Measurements from ENCODE around the gene FAM184A.

The FAM184A gene

DNA sequence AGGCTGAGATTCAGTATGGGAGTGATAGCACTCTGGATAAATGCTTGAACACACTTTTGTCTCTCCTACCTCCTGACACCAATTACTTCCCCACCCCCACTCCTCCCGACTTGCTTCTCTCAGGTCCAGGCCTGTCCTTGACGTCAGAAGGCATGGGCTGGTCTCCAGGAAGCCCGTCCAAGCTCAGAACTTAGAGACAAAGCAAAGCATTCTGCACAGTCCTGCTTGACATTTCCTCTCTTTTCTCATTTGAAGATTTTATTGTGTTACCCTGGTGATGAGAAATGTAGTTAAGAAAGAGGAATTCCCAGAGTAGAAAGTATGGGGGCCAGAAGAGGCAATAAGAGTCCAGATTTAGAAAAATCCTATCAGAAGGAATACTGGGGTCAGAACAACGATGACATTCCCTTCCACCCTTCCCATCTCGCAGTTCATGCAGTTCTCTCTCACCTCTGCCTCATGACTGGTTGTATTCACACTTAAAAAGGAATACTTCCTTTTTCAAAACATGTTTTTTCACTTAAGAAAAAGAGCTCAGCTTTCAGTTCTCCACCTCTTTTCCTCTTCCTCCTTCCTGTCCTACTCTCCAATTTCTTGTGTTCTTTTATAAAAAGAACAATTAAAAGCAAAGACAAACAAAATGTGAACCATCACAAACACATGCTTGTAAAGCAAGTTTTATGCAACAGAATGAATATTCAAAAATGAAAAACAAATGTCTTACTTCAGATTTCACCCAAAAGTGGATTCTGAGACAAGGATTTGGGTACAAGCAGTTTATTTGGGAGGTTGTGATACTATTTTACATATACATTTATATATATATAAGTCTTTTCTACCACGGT is 18.5 kb upstream of the FAM184A start:
- DNase-seq (ENCODE audit: low read depth), result no peak

DNA sequence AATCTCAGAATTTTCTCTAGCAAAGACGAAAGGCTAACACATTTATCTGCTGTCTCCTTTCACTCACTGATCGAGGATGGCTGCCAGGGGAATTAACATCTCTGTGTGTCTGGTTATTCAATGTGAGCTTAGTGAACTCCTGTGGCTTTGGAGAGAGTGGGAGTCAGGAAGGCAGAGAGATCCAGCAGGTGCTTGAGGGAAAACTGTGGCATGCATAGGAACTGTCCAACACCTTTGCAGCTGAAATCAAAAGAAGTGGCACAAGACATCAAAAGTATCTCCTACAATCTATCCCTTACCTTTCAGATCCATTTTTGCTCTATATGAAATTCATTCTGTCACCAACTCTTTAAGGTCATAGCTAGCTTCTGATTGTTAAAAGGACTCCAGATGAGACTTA is 11.8 kb upstream of the FAM184A start:
- DNase-seq (ENCODE audit: low read depth), result no peak

DNA sequence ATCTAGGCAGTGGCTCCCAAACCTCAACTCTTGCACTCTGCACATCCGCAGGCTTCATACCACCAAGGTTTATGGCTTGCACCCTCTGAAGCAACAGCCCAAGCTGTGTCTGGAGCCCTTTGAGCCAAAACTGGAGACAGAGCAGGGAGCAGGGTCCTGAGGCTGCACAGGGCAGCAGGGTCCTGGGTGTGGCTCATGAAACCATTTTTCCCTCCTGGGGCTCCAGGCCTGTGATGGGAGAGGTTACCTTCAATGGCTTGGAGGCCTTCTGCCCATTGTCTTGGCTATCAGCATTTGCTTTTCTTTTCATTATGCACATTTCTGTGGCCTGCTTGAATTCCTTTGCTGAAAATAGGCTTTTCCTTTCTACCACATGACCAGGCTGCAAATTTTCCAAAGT is 6.3 kb upstream of the FAM184A start:
- DNase-seq (ENCODE audit: low read depth), result no peak

DNA sequence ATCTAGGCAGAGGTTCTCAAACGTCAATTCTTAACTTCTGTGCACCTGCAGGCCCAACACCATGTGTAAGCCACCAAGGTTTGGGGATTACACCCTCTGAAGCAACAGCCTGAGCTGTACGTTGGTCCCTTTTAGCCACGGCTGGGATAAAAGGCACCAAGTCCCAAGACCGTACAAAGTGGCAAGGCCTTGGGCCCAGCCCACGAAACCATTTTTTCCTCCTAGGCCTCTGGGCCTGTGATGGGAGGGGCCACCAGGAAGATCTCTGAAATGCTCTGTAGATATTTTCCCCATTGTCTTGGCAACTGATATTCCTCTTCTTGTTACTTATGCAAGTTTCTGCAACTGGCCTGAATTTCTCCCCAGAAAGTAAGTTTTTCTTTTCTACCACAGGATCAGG is 4.5 kb upstream of the FAM184A start:
- no peak for DNase-seq (ENCODE audit: low read depth)

DNA sequence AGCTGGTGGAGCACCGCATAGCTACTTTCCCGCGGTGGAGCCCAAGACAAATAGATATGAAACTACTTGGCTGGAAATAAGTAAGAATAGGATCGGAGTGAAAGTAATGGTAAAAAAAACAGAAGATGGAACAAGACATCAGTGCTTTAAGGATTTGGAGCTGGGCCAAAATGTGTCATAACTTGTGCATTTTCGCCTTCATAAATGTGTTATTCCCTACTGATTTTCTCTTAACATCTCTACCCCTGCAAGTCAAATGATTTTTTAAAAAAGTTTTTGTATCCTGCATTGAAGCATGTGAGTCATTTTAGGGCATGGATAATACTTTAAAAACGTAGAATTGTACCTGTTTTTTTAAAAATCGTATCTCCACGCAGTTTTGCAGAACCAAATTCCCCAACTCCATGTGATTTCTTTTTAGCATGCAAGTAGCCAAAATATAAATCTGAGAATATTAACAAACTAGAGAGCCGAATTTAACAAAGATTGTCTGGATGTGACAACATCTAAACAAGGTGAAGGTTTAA is 882 bp upstream of the FAM184A start:
- DNase-seq (ENCODE audit: low read depth), result no peak

DNA sequence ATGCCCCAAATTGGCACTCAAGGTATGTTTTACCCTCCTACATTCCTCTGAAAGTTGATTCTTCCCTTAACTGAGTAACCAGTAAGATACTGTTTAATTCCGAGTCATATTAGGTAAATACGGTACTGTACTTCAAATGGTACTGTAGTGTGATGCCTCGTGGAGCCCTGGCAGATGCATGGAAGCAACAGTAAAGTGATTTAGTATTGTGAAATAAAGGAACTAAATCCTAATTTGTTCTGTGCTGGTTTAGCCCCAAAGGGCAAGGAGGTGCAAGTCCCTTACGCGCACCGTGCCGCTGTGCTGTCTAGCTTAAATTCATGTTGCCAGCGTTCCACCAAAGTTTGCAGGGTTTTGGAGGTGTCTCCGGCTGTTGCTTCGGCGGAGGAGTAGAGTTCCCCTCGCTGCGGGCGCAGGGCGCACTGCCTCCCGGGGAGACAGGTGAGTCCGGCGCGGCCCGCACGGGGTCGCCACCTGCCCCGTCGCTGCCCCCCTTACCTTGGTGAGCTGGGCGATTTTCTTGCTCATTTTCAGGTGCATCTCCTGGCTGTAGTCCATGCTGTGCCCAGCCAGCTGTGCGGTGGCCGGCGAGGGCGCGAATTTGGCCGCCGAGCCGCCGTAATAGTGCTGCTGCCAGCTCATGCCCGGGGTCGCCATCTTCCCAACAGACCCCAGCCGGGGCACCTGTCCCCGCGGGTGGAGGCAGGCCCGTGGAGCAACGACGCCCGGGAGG is 655 bp downstream of the FAM184A start:
- DNase-seq (ENCODE audit: low read depth), result peak; percentile 33

DNA sequence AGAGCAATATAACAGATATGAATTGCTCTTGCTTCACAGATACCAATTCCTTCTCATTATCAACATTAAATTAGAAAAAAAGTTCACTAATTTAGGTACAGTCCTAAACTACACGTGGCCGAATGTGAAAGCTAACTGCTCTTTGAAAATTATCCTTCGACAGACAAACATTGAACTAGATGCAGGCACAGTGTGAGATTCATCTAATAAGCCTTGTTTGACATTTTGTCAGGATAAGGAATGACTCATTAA is 1.1 kb downstream of the FAM184A start:
- DNase-seq (ENCODE audit: low read depth), result no peak

DNA sequence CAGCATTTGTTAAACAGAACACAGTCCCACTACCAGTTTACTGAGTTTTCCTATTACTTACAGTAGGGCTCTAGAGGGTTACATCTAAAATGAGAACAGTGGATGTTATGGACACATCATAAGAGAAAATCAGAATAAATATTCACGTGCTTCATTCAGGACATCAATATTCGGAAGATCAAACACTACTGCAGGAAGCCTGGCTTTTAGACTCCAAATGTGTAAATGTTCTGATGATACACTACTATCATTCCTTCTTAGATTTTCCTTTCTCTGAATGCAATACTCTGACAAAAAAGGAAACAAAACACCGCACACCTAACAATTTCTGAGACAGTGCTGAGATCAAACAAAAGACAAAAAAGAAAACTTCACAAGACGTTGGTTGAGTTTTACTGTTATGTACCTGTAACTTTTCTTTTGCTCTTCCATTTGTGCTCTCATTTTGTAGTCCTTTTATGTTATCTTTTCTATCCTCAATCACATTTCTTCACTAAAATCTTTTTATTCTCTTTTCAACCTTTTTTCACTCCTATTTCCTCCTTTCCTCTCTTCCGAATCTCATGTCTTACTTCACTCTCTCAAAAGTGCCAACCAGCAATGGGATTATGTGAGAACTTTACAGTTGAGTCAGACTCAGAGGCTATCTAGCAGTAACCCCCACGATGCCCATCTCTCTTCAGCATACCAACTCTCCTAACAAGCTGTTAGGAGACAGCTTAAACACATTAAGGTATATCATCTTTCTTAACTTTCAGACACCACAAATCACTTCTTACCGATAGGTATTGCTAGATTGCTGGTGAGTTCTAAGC is 1.7 kb downstream of the FAM184A start:
- DNase-seq (ENCODE audit: low read depth), result no peak

DNA sequence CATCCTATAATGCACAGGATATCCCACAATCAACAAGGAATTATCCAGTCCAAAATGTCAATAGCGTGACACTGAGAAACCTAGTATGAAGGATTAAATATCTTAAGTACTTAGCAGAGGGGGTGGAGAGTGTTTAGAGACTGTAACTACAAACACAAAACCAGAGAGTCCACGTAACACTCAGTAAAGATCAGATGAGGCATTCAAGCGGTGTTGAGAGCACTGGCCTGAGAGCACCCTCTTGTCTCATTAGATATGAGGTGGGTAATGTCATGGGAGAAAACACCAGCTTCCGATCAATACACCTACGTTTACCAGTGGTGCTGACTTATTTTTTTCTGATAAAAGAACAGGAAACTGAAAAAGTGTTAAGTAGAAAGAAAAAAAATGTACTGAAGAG is 2.3 kb downstream of the FAM184A start:
- DNase-seq (ENCODE audit: low read depth), result no peak

DNA sequence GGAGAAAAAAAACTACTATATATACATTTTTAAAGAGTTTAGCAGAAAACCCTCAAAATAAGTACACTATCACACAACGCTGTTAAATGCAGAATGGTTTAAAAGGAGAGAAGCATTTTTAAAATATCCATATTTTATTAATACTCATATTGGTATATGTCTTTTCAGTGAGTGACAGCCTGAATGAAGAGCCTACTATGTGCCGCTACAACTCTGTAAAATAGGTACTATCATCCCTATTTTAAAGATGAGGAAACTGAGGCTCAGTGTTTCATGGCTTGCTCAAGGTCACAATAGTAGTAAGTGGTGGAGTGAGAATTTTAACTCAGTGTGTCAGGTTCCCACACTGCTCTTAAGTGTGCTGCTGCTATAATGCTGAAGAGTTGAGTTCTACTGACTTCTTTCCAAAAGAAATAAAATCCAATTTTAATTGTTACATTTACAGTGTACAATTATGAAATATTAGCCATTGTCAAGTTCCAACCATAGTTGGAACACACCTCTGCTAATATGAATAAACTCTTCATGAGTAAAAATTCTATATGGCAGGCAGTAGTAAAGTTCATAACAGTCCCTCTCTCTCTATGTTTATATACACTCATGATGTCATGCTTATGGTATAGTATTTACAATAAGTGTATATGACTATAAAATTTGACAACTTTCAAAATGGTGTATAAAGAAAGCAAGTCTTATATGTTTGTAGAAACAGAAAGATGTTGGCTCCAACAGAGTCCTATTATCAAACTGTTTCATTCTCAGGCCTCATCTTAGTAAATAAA is 3.1 kb downstream of the FAM184A start:
- DNase-seq (ENCODE audit: low read depth), result no peak

DNA sequence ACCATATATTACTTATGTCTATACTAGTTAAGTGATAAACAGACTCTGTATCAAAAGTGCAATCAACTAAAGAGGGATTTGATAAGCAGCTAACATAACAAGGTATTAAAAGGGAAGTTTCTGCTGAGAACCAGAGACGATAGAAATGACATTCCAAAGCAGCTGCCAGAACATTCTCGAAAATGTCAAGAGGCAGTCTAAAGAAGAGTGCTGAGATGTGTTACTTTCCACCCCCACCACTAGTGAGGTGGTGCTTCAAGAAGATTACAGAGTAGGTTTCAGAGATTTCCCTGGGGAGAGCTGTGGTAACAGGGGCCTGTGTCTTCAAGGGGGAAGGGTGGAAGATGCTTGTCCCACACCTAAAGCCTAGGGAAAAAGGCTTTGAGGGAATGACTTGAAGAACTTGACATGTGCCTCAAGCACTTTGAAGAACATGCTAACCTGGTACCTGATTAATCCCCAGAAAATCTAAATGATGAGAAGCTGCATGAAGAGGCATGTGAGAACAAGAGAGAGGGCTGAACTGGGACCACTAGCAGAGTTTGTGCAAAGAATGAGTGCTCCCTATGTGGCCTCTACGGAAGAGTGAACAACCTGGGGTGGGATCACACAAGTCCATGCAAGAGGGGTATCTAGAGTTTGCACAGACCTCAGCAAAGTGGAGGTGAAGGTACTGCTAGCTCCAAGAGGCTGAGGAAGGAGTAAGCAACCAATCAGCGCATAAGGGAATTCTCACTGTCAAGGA is 5.0 kb downstream of the FAM184A start:
- DNase-seq (ENCODE audit: low read depth), result no peak

DNA sequence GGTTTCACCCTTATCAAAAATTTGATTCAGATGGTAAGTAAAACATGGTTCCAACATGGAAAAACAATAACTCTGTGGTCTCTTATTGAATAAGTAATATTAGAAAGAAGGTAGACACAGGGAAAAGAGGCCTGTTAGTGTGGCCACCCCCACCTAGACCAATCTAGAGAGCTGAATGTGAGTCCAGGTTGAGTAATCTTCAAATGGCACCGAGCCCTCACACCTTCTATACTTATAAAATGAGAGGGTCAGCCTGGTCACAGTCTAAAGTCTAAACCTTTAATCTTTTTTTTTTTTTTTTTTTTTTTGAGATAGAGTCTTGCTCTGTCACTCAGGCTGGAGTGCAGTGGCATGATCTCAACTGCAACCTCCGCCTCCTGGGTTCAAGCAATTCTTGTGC is 6.9 kb downstream of the FAM184A start:
- DNase-seq (ENCODE audit: low read depth), result no peak

DNA sequence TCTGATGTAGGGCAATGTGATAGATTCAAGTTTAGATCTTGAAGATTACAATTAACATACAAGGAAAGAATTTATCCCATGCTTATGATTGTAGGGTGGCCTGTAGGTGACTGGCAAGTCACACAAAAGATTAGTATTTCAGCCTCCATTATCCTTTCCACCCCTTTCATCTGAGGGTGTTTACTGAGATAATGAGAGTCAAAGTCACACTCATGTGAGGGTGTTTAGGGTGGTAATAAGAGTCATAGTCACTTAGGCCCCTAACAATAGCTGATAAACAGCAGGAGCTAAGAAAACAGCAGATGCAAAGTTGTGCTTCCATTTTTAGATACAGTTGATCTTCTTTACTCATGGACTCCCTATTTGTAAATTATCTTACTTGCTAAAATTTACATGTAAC is 11.4 kb downstream of the FAM184A start:
- no peak for DNase-seq (ENCODE audit: low read depth)

DNA sequence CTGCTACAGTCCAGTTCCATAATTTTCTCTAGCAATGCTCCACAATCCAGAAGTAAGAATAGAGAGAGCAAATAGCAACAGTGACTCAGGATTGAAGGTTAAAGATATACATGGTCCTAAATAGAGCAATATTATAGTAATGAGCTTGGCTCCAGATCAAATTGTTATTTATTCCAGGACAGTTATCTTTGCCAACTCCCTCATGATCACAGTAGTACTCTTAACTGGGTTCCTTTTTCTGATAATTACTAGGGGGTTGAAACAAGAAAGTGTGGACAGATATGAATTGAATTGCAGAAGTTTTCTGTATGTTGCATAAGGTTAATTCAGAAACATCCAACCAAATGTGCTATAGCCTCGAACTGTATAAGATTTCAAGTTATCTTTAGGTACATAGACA is 11.9 kb downstream of the FAM184A start:
- no peak for DNase-seq (ENCODE audit: low read depth)

DNA sequence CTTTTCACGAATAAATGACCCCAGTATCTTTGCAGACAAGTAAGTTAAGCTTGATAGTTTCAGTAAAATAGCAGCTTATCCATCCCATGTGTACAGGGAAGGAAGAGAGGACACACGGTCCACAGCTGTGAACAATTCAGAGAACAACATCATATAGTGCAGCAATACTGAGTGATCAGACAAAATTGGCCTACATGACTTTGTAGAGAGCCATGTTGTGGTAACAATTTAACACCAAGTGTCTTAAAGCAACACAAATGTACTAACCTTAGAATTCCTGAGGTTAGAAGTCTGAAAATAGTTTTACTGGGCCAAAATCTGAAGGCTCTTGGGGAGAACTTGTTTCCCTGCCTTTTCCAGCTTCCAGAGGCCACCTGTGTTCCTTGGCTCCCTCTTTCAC is 12.5 kb downstream of the FAM184A start:
- no peak for DNase-seq (ENCODE audit: low read depth)

DNA sequence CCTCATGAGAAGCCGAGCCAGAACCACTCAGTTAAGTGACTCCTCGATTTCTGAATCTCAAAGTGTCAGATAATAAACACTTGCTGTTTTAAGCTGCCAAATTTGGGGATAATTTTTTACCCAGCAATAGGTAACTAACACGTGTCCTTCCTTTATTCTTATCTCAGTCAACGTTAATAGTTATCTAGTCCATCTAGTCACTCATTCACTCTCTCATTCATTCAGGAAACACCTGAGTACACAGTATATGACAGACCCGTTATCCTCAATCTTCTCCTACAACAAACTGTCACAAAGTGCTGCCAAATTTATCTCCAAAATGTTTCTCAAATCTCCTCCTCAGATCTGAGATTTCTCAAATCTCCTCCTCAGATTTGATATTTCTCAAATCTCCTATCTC is 13.1 kb downstream of the FAM184A start:
- DNase-seq (ENCODE audit: low read depth), result no peak

DNA sequence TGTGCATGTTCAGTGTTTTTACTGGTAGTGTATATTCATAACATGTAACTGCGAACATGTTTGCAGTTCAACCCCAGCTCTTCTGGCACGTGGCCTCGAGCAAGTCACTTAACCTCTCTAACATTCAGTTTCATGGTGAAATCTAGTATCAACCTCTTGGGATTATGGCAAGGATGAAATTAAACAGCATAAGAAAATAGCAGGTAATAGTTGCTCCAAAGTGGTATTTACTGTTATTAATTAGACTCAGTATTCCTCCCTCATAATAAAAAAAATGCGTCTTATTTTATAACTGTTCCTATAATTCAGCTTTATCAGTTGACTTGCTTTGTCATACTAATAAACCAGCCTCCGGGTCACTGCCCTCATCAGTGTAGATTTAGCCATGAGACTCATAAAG is 15.0 kb downstream of the FAM184A start:
- DNase-seq (ENCODE audit: low read depth), result no peak

DNA sequence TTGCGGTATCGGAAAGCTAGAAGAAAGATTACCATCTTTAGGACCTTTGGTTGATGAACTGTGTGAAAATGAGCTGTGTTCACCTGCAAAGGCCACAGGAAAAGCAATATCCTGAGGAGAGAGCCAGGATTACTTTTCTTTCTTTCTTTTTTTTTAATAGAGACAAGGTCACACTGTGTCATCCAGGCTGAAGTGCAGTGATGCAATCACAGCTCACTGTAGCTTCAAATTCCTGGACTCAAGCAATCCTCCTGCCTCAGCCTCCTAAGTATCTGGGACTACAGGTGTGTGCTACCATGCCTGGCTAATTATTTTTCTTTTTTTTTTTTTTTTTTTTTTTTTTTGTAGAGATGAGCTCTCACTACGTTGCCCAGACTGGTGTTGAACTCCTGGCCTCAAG is 17.2 kb downstream of the FAM184A start:
- no peak for DNase-seq (ENCODE audit: low read depth)

DNA sequence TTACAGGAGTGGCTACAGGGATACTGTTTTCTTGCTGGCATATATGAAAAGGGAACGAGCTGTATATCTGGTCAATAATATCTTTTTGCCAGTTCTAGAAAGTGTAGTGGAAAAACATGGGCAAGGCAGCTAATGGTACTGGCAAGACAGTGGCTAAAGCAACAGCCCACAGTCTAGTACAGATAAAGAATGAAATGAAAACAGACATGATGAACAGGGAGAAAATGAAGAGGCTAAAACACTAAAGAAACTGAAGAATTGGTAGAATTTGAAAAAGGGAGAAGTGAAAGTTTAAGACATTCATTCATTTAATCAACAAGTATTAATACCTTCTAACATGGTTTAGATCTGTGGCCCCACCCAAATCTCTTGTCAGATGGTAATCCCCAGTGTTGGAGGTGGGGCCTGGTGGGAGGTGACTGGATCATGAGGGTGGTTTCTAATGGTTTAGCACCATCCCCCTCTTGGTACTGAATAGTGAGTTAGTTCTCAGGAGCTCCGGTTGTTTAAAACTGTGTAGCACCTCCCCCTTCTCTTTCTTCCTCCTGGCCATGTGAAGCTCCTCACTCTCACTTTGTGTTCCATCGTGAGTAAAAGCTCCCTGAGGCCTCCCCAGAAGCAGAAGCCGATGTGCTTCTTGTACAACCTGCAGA is 18.1 kb downstream of the FAM184A start:
- DNase-seq (ENCODE audit: low read depth), result no peak

DNA sequence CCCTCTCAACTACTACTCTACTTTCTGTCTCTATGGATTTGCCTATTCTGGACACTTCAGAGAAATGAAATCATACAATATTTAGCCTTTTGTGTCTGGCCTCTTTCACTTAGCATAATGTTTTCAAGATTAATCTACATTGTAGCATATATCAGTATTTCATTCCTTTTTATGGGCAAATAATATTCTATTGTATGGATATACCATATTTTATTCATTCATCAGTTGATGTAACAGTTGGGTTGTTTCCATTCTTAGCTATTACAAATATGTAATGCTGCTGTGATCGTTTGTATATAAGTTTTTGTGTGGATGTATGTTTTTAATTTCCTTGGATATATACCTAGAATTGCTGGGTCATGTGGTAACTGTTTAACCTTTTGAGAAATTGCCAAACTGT is 23.4 kb downstream of the FAM184A start:
- no peak for DNase-seq (ENCODE audit: low read depth)

DNA sequence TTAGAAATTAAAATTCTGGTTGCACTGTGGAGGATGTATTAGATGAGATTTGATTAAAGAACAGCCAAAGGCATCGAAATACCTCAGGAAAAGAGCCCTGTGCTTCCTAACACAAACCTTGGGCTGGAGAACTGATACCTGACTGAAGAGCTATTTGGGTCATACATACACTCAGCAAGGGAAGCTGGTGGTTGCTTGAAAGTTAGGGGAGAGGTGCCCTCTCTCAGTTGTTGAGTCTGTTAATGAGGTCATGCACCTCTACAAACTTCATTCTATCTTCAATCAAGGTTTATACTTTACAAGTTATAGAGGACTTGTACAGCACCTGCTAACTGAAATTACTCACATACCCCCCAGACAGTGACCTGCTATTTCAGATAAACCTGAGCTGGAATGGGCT is 25.5 kb downstream of the FAM184A start:
- DNase-seq (ENCODE audit: low read depth), result no peak
